Measurements from ENCODE around the gene GNAQ. TPM values are rescaled to one million over a fixed set of nuclear protein-coding genes. Genes with fewer than 3 reads are reported as not detected.

GNAQ gene
- total RNA-seq, 1 experiment from 2014 or later: 28.7 TPM

DNA sequence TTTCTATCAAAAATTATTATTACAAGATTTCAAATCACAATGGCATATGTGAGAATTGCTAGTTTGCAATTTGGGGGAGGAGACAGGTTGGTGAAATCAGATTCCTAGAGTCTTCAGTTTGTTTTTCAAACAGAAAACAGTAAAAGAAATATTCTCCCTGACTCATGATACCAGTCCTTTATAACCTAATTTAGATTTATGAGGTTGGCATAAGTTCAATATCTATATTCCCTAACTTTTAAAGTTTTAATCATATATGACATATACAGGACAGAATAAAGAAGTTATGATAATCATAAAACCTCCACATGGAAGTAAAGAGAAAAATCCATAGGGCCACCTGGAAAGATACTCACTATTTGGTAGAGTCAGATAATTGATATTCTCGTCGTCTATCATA lies 216.4 kb downstream of the GNAQ start:
- no peak for TF ChIP-seq ATF3 (IDR thresholded peaks at IDR 0.05)
- TF ChIP-seq JUND (IDR thresholded peaks at IDR 0.05): no peak
- DNase-seq (ENCODE audit: low read depth, low spot score) (no peak), ATAC-seq (no peak)
- Histone ChIP-seq H3K27me3 (ENCODE audit: insufficient read depth, low read length) (no peaks in the 10 kb centered on the region), H3K9me3 (ENCODE audit: control insufficient read depth in 1 of 2, insufficient read depth in 1 of 2, low read depth in 1 of 2, low read length in 2 of 2) (no peaks in the 10 kb centered on the region), H3K9me2 (ENCODE audit: insufficient read depth) (no peaks in the 10 kb centered on the region), H4K20me1 (ENCODE audit: insufficient read depth) (no peaks in the 10 kb centered on the region), H3K9ac (ENCODE audit: low read length) (no peak overlapping the region), H3K36me3 (ENCODE audit: control insufficient read depth in 1 of 2, insufficient read depth in 2 of 2, low read length in 2 of 2) (no peaks in the 10 kb centered on the region), H2AFZ (ENCODE audit: low read depth, low read length, poor library complexity, severe bottlenecking) (no peak overlapping the region), H3K4me1 (ENCODE audit: control insufficient read depth in 1 of 2, insufficient read depth in 2 of 2, low read length in 2 of 2) (peaks cover 0 to 3% of the 10 kb centered on the region in 2 experiments; a peak in 2 of 4 replicates), H3K27ac (ENCODE audit: low read depth, low read length) (no peak overlapping the region), H3K4me3 (replicated peaks in 1 of 2; ENCODE audit: low read depth in 1 of 2, low read length in 2 of 2) (no peak overlapping the region), H3K4me2 (ENCODE audit: low read length) (no peak overlapping the region), H3K79me2 (ENCODE audit: insufficient read depth, low read length) (no peaks in the 10 kb centered on the region)
- CTCF ChIA-PET: no interaction called here
- BruUV-seq (replicated peaks): no TSS peak
- intact Hi-C loops (cut with micrococcal nuclease): no loop called here
- RAD21 ChIA-PET (ENCODE audit: low non-redundant PET in 1 of 2, low total read pairs in 2 of 2, uncharacterized antibody in 2 of 2, unreplicated experiment in 2 of 2): no interaction called here
- POLR2A ChIA-PET: no interaction called here

DNA sequence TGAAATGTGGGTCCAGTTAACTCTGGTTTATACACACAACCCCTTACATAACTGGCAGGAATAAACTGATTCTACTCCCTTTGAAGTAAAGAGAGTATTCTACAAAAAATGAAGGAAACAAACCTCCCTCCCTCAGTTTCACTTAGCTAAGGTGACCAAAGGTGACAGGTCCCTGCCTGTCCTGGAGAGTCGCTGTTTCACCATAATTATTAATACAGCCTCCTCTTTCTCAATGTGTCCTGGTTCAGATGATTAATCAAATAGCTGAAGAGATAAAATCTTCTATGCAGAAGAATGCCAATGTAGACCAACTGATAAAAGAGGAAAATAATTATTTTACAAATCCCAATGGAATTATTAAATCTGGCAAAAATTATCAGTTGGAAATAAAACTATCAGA lies 219.8 kb downstream of the GNAQ start:
- ATAC-seq: no peak
- no TSS peak for BruUV-seq (replicated peaks)
- TF ChIP-seq CBX3 (IDR thresholded peaks at IDR 0.05; ENCODE audit: low read depth): no peak
- no peak for TF ChIP-seq EGR1 (IDR thresholded peaks at IDR 0.05; ENCODE audit: low read depth)
- TF ChIP-seq EZH2phosphoT487 (IDR thresholded peaks at IDR 0.05; ENCODE audit: borderline replicate concordance): no peak
- no peak for TF ChIP-seq ELF1 (IDR thresholded peaks at IDR 0.05; ENCODE audit: borderline replicate concordance, low read depth)
- no peak for TF ChIP-seq CEBPB (IDR thresholded peaks at IDR 0.05; ENCODE audit: low read depth)
- TF ChIP-seq POLR2AphosphoS5 (IDR thresholded peaks at IDR 0.05; ENCODE audit: low read depth, low read length): no peak
- TF ChIP-seq, protein P1, sequence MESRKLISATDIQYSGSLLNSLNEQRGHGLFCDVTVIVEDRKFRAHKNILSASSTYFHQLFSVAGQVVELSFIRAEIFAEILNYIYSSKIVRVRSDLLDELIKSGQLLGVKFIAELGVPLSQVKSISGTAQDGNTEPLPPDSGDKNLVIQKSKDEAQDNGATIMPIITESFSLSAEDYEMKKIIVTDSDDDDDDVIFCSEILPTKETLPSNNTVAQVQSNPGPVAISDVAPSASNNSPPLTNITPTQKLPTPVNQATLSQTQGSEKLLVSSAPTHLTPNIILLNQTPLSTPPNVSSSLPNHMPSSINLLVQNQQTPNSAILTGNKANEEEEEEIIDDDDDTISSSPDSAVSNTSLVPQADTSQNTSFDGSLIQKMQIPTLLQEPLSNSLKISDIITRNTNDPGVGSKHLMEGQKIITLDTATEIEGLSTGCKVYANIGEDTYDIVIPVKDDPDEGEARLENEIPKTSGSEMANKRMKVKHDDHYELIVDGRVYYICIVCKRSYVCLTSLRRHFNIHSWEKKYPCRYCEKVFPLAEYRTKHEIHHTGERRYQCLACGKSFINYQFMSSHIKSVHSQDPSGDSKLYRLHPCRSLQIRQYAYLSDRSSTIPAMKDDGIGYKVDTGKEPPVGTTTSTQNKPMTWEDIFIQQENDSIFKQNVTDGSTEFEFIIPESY (IDR thresholded peaks at IDR 0.05; ENCODE audit: extremely low read depth, insufficient replicate concordance, low read length): no peak
- TF ChIP-seq ZFX (IDR thresholded peaks at IDR 0.05): no peak
- no peak for TF ChIP-seq CTCF (IDR thresholded peaks at IDR 0.05 in 2 of 3, conservative IDR thresholded peaks at IDR 0.05 in 1 of 3; ENCODE audit: borderline replicate concordance in 1 of 3, insufficient read depth in 1 of 3, low read depth in 2 of 3, low read length in 2 of 3)
- no peak for TF ChIP-seq ATF3 (IDR thresholded peaks at IDR 0.05)
- TF ChIP-seq, protein P2, sequence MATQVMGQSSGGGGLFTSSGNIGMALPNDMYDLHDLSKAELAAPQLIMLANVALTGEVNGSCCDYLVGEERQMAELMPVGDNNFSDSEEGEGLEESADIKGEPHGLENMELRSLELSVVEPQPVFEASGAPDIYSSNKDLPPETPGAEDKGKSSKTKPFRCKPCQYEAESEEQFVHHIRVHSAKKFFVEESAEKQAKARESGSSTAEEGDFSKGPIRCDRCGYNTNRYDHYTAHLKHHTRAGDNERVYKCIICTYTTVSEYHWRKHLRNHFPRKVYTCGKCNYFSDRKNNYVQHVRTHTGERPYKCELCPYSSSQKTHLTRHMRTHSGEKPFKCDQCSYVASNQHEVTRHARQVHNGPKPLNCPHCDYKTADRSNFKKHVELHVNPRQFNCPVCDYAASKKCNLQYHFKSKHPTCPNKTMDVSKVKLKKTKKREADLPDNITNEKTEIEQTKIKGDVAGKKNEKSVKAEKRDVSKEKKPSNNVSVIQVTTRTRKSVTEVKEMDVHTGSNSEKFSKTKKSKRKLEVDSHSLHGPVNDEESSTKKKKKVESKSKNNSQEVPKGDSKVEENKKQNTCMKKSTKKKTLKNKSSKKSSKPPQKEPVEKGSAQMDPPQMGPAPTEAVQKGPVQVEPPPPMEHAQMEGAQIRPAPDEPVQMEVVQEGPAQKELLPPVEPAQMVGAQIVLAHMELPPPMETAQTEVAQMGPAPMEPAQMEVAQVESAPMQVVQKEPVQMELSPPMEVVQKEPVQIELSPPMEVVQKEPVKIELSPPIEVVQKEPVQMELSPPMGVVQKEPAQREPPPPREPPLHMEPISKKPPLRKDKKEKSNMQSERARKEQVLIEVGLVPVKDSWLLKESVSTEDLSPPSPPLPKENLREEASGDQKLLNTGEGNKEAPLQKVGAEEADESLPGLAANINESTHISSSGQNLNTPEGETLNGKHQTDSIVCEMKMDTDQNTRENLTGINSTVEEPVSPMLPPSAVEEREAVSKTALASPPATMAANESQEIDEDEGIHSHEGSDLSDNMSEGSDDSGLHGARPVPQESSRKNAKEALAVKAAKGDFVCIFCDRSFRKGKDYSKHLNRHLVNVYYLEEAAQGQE (IDR thresholded peaks at IDR 0.05; ENCODE audit: low read depth): no peak
- no peak for TF ChIP-seq FOSL1 (IDR thresholded peaks at IDR 0.05; ENCODE audit: low read depth)

More for the DNA sequence above, 219.8 kb downstream of the GNAQ start:
- Histone ChIP-seq H3K9me3 (ENCODE audit: control insufficient read depth in 1 of 2, insufficient read depth in 1 of 2, low read depth in 1 of 2, low read length in 2 of 2) (no peaks in the 10 kb centered on the region), H3K4me3 (replicated peaks in 1 of 2; ENCODE audit: low read depth in 1 of 2, low read length in 2 of 2) (no peak overlapping the region), H3K27me3 (ENCODE audit: insufficient read depth, low read length) (no peaks in the 10 kb centered on the region), H4K20me1 (ENCODE audit: insufficient read depth) (no peaks in the 10 kb centered on the region), H3K9ac (ENCODE audit: low read length) (no peak overlapping the region), H2AFZ (ENCODE audit: low read depth, low read length, poor library complexity, severe bottlenecking) (no peak overlapping the region), H3K4me1 (ENCODE audit: control insufficient read depth in 1 of 2, insufficient read depth in 2 of 2, low read length in 2 of 2) (peaks cover 0 to 7% of the 10 kb centered on the region in 2 experiments; a peak in 1 of 4 replicates), H3K27ac (ENCODE audit: low read depth, low read length) (no peak overlapping the region), H3K79me2 (ENCODE audit: insufficient read depth, low read length) (no peaks in the 10 kb centered on the region), H3K36me3 (ENCODE audit: control insufficient read depth in 1 of 2, insufficient read depth in 2 of 2, low read length in 2 of 2) (no peaks in the 10 kb centered on the region), H3K9me2 (ENCODE audit: insufficient read depth) (no peaks in the 10 kb centered on the region), H3K4me2 (ENCODE audit: low read length) (no peak overlapping the region)
- CTCF ChIA-PET: no interaction called here
- intact Hi-C loops (cut with micrococcal nuclease): no loop called here
- RAD21 ChIA-PET (ENCODE audit: low non-redundant PET in 1 of 2, low total read pairs in 2 of 2, uncharacterized antibody in 2 of 2, unreplicated experiment in 2 of 2): no interaction called here
- no peak for DNase-seq (ENCODE audit: low read depth, low spot score)
- POLR2A ChIA-PET: no interaction called here
